Activated naive CD4-positive, alpha-beta T cell treated with anti-CD3 and anti-CD28 coated beads for 36 hours (primary cell): Measurements from ENCODE around the gene FXYD2. TPM values are rescaled to one million over a fixed set of nuclear protein-coding genes. Genes with fewer than 3 reads are reported as not detected.
A peak's percentile ranks its signal among the peaks of the same experiment; 100 is the strongest.

Experiments used
- CTCF ChIA-PET: fragments of 350-600 bp; sonication (Branson Sonifier 250); formaldehyde crosslinking; loops from one replicate; lab custom pipeline; 2021; ENCODE audit warnings: antibody characterized with exemption; lab: Charles Lee
- DNase-seq: peaks from one replicate; pipeline ENCODE4 v3.0.0-alpha.2; 2020
- H3K27ac Mint-ChIP-seq: one replicate; pipeline ENCODE4 v1.8.0; 2021; ENCODE audit warnings: mild to moderate bottlenecking, mixed read lengths
- H3K27me3 Mint-ChIP-seq: one replicate; pipeline ENCODE4 v1.8.0; 2021; ENCODE audit warnings: low read depth, mixed read lengths
- H3K36me3 Mint-ChIP-seq: one replicate; pipeline ENCODE4 v1.8.0; 2021; ENCODE audit warnings: low read depth, mixed read lengths
- H3K4me1 Mint-ChIP-seq: one replicate; pipeline ENCODE4 v1.8.0; 2021; ENCODE audit warnings: low read depth, mixed read lengths
- H3K4me3 Mint-ChIP-seq: one replicate; pipeline ENCODE4 v1.8.0; 2021; ENCODE audit warnings: mild to moderate bottlenecking, moderate library complexity, mixed read lengths
- H3K9me3 Mint-ChIP-seq: one replicate; pipeline ENCODE4 v1.8.0; 2021; ENCODE audit warnings: mixed read lengths
- intact Hi-C: fragments of 100-400 bp; cut with micrococcal nuclease; formaldehyde crosslinking; loops from one replicate; pipeline ENCODE4 v1.15.1; 2023
- total RNA-seq, 2 experiments: library from RNA; stranded (reverse); gene quantifications; one replicate each; pipeline ENCODE4 v1.2.3, GENCODE V29; 2021

Gene FXYD2
- total RNA-seq, 2 experiments from 2014 or later = 1.1 TPM; not detected in 1

DNA sequence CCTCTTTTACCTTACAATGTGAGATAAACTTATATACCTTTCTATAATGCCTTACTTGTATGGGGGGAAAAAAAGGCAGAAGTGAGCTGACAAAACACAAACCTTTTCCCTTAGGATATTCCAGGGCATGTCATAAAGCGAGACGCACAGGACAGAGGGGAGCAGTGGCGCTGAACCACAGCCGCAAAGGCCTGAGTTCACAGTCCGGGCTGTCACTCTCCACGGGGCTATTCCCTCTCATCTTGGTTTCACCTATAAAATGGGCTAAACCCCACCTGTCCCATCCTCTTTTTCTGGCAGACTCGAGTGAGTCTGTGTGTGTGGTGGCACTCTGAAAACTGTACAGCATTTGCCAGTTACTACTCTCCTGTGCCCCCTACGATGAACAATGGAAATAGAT, 14.4 kb upstream of the FXYD2 start:
- no peak for DNase-seq
- CTCF ChIA-PET = interaction anchor here (1.0 kb wide), 1 partner anchor 108 kb away, joined by 4 read pairs; no protein-coding TSS in a partner anchor
- intact Hi-C loops = no loop called here
- H3K9me3 Mint-ChIP-seq = no peaks in the 10 kb centered on the region
- no peaks in the 10 kb centered on the region for H3K4me1 Mint-ChIP-seq
- H3K4me3 Mint-ChIP-seq = no peak overlapping the region
- H3K27ac Mint-ChIP-seq = no peak overlapping the region
- no peaks in the 10 kb centered on the region for H3K36me3 Mint-ChIP-seq
- H3K27me3 Mint-ChIP-seq = no peaks in the 10 kb centered on the region

DNA sequence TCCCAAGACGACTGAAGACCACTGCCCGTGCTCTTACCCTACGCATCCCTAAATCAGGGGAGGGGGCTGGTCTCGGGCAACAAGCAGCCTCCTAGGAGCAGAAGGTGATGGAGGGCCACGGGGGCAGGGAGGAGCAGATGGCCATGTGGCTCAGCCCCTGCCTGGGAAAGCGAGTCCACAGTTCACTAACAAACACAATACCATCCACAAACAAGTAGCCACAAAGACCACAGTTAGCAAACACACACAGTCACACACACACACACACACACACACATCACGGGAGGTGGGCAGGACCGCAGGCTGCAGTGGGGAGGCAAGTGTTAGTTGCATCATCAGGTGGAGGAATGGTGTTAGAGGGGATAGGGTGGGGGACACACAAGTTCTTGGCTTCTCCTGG, 13.2 kb upstream of the FXYD2 start:
- CTCF ChIA-PET = no interaction called here
- peak overlapping the region; percentile 50 for H3K27ac Mint-ChIP-seq
- H3K27me3 Mint-ChIP-seq = no peaks in the 10 kb centered on the region
- no peak for DNase-seq
- H3K4me3 Mint-ChIP-seq = no peak overlapping the region
- no peaks in the 10 kb centered on the region for H3K36me3 Mint-ChIP-seq
- no peaks in the 10 kb centered on the region for H3K4me1 Mint-ChIP-seq
- intact Hi-C loops = no loop called here
- no peaks in the 10 kb centered on the region for H3K9me3 Mint-ChIP-seq

DNA sequence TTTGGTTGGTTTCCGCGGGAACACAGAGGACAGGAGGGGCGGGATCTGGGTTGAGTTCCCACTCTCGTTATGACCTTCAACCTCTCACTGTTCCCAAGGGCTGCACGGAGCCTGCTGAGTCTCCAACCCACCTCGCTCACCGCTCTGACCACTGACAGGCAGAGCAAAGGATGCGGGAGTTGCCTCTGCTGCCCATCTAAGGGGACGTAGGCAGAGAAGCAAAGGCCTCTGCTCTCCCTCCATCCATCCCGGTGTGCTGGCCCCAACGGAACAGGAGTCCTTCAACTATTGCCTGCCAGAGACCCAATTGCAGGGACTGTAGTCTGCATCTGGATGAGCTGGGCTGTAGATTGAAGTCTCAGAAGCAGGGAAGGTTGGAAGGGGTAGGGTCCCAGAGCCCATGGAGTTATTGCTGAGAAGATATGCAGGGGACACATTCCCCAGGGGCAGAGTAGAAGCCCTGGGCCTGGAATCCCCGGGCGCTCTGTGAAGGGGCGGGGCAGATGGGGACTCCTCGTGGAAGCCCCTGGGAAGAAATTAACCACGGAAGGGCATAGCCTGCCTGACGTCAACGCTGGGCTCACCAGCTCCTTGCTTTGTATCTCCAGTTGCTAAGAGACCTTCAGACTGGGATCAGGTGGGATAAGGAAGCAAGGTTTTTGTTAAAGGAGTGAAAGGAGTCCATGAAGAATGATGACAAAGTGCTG, 12.7 kb upstream of the FXYD2 start:
- Mint-ChIP-seq H3K4me1 (peaks cover 2% of the 10 kb centered on the region), H3K4me3 (no peak overlapping the region), H3K27ac (no peak overlapping the region), H3K36me3 (no peaks in the 10 kb centered on the region), H3K9me3 (no peaks in the 10 kb centered on the region), H3K27me3 (no peaks in the 10 kb centered on the region)
- intact Hi-C loops = no loop called here
- CTCF ChIA-PET = no interaction called here
- no peak for DNase-seq

DNA sequence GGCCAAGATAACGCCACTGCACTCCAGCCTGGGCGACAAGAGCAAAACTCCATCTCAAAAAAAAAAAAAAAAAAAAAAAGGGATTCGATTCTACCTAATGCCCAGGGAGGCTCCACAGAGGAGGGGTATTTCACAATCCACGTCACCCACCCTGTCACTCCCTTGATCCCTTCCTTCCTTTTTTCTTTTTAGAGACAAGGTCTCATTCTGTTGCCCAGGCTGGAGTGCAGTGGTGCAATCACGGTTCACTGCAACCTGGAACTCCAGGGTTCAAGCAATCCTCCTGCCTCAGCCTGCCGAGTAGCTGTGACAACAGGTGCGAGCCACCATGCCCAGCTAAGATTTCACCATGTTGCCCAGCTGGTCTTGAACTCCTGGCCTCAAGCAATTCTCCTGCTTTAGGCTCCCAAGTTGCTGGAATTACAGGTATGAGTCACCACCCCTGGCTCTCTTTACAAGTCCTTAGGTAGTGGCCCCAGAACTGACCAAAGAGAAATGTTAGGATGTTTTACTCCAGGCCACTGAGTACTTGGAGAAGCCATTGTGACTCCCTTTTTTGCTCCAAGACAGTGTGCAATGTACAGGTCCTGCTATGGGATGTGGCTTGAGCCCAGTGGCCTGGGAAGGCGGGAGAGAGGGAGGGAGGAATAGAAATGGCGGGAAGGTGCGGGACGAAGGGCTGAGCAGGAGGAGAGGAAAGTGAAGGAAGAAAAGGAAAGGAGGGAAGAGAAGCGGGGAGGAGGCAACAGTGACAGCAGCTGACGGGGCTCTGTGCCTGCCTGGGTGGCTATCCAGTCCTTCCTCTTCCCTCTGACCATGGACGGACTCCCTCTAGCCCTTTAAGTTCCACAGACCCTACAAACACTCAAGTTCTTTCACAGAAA, 11.8 kb upstream of the FXYD2 start:
- CTCF ChIA-PET = interaction anchor here (4.4 kb wide), 1 partner anchor 111 kb away, joined by 24 read pairs; no protein-coding TSS in a partner anchor
- H3K27me3 Mint-ChIP-seq = no peaks in the 10 kb centered on the region
- no peak for DNase-seq
- no peaks in the 10 kb centered on the region for H3K9me3 Mint-ChIP-seq
- H3K4me3 Mint-ChIP-seq = no peak overlapping the region
- intact Hi-C loops = no loop called here
- H3K36me3 Mint-ChIP-seq = no peaks in the 10 kb centered on the region
- no peak overlapping the region for H3K27ac Mint-ChIP-seq
- peaks cover 4% of the 10 kb centered on the region for H3K4me1 Mint-ChIP-seq

DNA sequence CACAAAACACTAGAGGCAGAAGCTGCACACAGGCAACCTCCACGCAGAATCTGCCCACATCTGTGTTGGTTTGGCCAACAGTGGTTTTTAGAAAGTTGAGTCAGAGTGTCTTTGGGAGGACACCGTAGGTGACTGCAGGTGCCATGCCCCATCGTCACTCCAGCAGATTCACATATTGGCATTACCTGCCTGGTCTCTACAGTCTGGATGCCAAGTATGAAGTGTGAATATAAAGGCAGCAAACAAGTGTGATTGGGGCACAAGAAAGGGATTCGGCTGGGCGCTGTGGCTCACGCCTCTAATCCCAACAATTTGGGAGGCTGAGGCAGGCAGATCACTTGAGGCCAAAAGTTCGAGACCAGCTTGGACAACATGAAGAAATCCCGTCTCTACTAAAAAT, 11.0 kb upstream of the FXYD2 start:
- no peaks in the 10 kb centered on the region for H3K27me3 Mint-ChIP-seq
- DNase-seq = no peak
- CTCF ChIA-PET = interaction anchor here (1.1 to 4.4 kb wide), 2 partner anchors 10 to 111 kb away, joined by 3 to 24 read pairs; no protein-coding TSS in a partner anchor
- H3K9me3 Mint-ChIP-seq = no peaks in the 10 kb centered on the region
- H3K36me3 Mint-ChIP-seq = no peaks in the 10 kb centered on the region
- no peak overlapping the region for H3K4me3 Mint-ChIP-seq
- H3K4me1 Mint-ChIP-seq = peaks cover 11% of the 10 kb centered on the region
- H3K27ac Mint-ChIP-seq = no peak overlapping the region
- intact Hi-C loops = no loop called here

DNA sequence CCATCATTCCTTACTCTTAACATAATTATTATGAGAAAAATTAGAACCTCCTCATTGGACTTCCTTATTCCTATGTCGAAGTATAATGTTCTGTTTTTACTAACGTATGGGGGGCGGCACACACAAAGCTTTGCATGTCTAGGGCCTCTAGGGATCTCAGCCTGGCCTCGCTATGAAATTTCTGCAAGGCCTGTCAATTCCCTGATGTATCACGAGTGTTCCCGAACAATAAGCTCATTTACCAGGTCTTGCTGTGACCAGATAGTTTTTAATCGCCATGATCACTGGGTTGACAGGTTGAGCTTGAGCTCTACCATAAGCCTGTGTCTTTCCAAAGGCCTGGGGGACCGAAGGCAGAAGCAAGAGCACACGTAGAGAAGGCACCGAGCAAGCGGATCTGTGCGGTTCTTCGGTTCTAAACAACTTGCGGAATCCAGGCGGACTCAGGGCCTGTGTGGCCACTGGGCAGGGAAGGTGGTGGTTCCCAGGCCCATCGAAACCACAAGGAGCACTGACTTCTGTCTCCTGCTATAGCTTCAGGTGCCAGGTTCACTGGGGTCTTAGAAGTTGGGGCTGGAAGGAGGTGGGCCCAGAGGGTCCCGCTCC, 10.4 kb upstream of the FXYD2 start:
- CTCF ChIA-PET = interaction anchor here (0.7 to 4.4 kb wide), 7 partner anchors 9 to 219 kb away, joined by 3 to 24 read pairs (median 8); no protein-coding TSS in a partner anchor
- H3K27ac Mint-ChIP-seq = no peak overlapping the region
- DNase-seq = no peak
- H3K4me1 Mint-ChIP-seq = peaks cover 18% of the 10 kb centered on the region
- no peaks in the 10 kb centered on the region for H3K9me3 Mint-ChIP-seq
- intact Hi-C loops = no loop called here
- no peaks in the 10 kb centered on the region for H3K36me3 Mint-ChIP-seq
- no peaks in the 10 kb centered on the region for H3K27me3 Mint-ChIP-seq
- no peak overlapping the region for H3K4me3 Mint-ChIP-seq

DNA sequence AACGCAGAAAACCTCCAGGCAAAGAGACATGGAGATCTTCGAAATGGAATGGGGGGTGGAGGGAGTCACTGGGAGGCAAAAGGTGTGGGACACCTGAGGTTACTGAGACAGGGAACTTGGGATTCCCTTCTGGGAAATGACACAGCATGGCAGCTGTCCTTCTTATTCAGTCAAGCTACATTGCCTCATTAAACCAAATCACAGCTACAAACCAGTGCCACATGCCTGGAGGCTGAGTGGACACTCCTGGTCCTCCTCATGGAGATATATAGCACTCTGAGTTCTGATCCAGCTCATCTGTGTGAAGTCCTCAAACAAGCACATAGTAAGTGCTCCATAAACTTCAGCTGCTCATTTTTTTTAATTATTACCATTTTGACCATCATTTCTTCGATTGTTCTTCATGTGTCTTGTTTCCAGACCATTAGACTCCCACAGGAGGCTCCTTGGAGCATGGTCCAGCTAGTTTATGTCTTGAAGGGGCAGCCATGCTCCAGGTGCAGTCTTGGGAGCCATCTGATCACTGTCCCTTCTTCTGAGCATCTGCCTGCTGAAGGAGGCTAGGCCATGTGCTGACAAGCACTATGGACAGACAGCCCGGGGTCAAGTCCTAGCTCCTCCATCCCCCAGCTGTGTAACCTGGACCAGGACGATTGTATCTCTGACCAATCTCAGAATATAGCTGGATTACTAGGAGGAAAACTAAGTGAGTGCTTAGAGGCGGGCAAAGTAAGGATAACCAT, 9.7 kb upstream of the FXYD2 start:
- no peak overlapping the region for H3K4me3 Mint-ChIP-seq
- no peaks in the 10 kb centered on the region for H3K27me3 Mint-ChIP-seq
- H3K4me1 Mint-ChIP-seq = peaks cover 23% of the 10 kb centered on the region
- intact Hi-C loops = no loop called here
- H3K27ac Mint-ChIP-seq = no peak overlapping the region
- no peaks in the 10 kb centered on the region for H3K36me3 Mint-ChIP-seq
- CTCF ChIA-PET = interaction anchor here (0.8 to 4.4 kb wide), 9 partner anchors 9 to 220 kb away, joined by 3 to 24 read pairs (median 8); no protein-coding TSS in a partner anchor
- no peaks in the 10 kb centered on the region for H3K9me3 Mint-ChIP-seq
- no peak for DNase-seq

DNA sequence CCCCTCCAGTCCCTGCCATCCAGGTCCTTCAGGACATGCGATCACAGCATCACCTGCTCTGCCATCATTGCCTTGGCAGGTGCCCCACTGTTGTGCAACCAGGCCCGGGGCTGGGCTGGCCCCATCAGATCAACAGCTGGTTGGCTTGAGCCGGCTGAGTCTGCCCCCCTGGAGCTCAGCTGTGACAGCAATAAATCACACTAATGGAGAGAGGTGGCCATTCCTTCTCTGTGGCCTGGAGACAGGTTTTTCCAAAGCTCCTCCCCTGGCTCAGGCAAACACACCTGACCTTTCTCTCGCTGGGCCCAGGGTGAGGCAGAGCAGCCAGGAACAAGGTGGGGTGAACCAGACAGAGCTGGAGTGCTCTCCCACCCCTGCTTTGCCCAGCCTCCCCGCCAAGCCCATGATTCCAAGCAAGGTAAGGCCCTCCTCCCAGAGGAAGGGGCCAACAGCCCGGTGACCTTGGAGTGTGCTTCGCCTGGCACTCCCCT, 8.9 kb upstream of the FXYD2 start:
- H3K27me3 Mint-ChIP-seq = no peaks in the 10 kb centered on the region
- H3K4me1 Mint-ChIP-seq = peaks cover 29% of the 10 kb centered on the region
- H3K36me3 Mint-ChIP-seq = no peaks in the 10 kb centered on the region
- CTCF ChIA-PET = interaction anchor here (1.2 to 4.4 kb wide), 7 partner anchors 10 to 220 kb away, joined by 3 to 24 read pairs (median 9); no protein-coding TSS in a partner anchor
- no peak for DNase-seq
- no peak overlapping the region for H3K4me3 Mint-ChIP-seq
- no peak overlapping the region for H3K27ac Mint-ChIP-seq
- H3K9me3 Mint-ChIP-seq = no peaks in the 10 kb centered on the region
- intact Hi-C loops = no loop called here

DNA sequence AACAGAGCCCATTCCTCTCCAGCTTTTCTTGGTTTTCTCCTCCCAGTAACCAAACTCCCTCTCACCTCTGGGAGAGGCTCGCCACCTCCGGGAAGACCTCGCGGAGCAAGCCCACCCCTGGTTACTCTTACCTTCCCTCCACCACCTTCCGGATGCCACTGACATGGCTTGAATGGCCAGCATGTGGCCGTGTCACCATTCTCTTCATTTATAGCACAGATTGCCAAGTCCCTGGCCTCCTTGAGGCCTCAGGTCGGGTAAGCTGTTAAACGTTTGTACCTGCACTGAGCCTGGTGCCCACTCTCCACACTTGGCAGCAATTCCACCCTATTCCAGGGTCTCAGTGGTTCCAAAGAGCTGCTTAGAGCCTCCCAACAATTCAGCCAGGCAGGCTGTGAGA, 8.0 kb upstream of the FXYD2 start:
- H3K36me3 Mint-ChIP-seq = no peaks in the 10 kb centered on the region
- H3K4me3 Mint-ChIP-seq = no peak overlapping the region
- CTCF ChIA-PET = interaction anchor here (1.5 to 4.4 kb wide), 5 partner anchors 11 to 221 kb away, joined by 3 to 24 read pairs (median 14); no protein-coding TSS in a partner anchor
- H3K4me1 Mint-ChIP-seq = peaks cover 38% of the 10 kb centered on the region
- no peaks in the 10 kb centered on the region for H3K9me3 Mint-ChIP-seq
- intact Hi-C loops = no loop called here
- H3K27ac Mint-ChIP-seq = no peak overlapping the region
- DNase-seq = no peak
- no peaks in the 10 kb centered on the region for H3K27me3 Mint-ChIP-seq

DNA sequence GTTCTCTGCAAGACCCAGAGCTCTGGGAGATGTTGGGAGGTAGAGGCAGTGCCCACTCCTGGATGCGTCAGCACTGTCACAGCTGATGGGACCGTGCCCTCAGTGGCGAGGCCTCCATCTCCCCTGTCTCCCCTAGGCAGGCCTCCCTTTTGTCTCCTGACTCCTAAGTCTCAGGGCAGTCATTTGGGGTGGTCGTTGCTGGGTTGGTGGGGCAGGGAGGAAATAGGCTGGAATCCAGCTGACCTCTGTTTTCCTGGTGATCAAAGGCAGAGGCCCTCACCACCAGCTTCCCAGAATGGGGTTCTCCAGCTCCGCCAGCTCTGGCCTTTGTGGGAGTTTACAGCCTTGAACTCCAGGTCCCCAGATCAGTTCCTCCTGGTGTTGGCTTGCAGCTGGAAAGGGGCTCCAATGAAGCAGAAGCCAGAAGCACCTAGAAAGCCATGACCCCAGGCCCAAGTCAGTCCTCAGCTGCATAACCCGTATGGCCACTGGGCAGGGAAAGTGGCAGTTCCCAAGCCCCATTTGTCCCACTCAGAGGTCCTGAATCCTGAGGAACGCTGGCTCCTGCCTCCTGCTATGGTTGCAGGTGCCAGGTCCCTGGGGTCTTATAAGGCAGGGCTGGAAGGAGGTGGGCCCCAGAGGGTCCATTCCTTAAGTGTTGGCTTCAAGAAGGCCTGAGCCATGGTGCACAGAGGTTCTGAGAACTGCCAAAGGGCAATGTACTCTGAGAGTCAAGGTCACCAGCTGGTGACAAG, 7.3 kb upstream of the FXYD2 start:
- no peaks in the 10 kb centered on the region for H3K27me3 Mint-ChIP-seq

More for the DNA sequence above, 7.3 kb upstream of the FXYD2 start:
- H3K4me1 Mint-ChIP-seq = peaks cover 41% of the 10 kb centered on the region
- H3K9me3 Mint-ChIP-seq = no peaks in the 10 kb centered on the region
- no peak overlapping the region for H3K27ac Mint-ChIP-seq
- intact Hi-C loops = no loop called here
- H3K36me3 Mint-ChIP-seq = no peaks in the 10 kb centered on the region
- CTCF ChIA-PET = interaction anchor here (0.6 to 4.4 kb wide), 5 partner anchors 24 to 222 kb away, joined by 4 to 24 read pairs (median 14); no protein-coding TSS in a partner anchor
- no peak for DNase-seq
- no peak overlapping the region for H3K4me3 Mint-ChIP-seq
